HAP-1 (cell line): Measurements from ENCODE around the gene LRRC55.

Experiments used
- DNase-seq, 2 experiments: peaks; one replicate each; pipeline ENCODE4 v3.0.0-alpha.2; 2016 to 2020; ENCODE audit warnings: low spot score in 2 of 2
- H3K27me3 ChIP-seq: fragments of 250-450 bp; sonication (Bioruptor Pico); 2 replicates; pipeline ENCODE4 v1.5.1; 2020; ENCODE audit warnings: low read depth, mild to moderate bottlenecking, moderate library complexity
- H3K36me3 ChIP-seq: fragments of 250-450 bp; sonication (Bioruptor Pico); replicated peaks from 2 replicates; pipeline ENCODE4 v1.5.1; 2020; ENCODE audit warnings: mild to moderate bottlenecking
- H3K4me1 ChIP-seq: fragments of 250-450 bp; sonication (Bioruptor Pico); 2 replicates; pipeline ENCODE4 v1.5.1; 2020; ENCODE audit warnings: mild to moderate bottlenecking
- H3K4me3 ChIP-seq: fragments of 250-450 bp; sonication (Bioruptor Pico); 2 replicates; pipeline ENCODE4 v1.5.1; 2020; ENCODE audit warnings: mild to moderate bottlenecking, moderate library complexity
- H3K9me3 ChIP-seq: fragments of 250-450 bp; sonication (Bioruptor Pico); 2 replicates; pipeline ENCODE4 v1.5.1; 2020; ENCODE audit warnings: mild to moderate bottlenecking, moderate library complexity
- in situ Hi-C: fragments of 300-500 bp; cut with MboI; formaldehyde crosslinking; loops from 3 replicates; pipeline ENCODE4 v1.14.3; 2020; ENCODE audit warnings: low sequenced_read_pairs, inconsistent platforms, mixed read lengths

Gene LRRC55

DNA sequence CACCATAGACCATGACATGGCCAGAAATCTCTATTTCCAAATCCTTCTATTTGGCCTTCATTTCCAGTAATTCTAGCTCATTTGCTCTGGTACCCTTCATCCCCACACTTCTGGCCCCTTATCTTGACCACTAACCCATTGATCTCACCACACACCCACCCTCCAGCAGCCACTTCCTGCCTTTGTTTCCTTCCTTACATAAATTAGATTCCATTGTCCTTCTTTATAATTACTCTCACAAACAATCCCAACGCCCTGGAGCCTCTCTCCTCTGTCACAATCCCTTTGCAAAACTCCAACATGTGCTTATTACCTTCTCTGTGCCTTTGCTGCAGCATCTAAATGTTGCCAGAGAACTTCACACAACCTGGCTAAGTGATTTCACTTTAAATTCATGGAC, 40.5 kb downstream of the LRRC55 start:
- no peak for DNase-seq
- Histone ChIP-seq H3K27me3 (no peaks in the 10 kb centered on the region; the same call in 1 of the 2 replicates), H3K36me3 (no peaks in the 10 kb centered on the region), H3K9me3 (no peaks in the 10 kb centered on the region), H3K4me3 (no peak overlapping the region), H3K4me1 (no peaks in the 10 kb centered on the region)
- in situ Hi-C loops, result no loop called here

DNA sequence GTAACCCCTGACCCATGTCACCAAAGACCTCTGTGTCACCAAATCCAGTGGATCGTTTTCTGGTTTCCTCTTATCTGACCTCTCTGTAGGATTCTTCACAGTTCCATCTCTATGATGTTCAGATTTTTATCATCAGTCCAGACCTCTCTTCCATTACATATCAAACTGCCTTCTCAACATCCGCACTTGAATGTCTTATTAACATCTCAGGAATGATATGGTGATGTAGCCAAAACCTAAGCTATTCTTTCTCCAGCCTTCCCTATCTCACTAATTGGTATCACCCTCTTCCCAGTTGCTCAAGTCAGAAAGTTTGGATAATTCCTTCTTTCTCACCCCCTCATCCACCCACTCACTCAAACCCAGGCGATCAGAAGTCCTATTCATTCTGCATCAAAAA, 41.8 kb downstream of the LRRC55 start:
- Histone ChIP-seq H3K4me1 (no peaks in the 10 kb centered on the region), H3K4me3 (no peak overlapping the region), H3K27me3 (no peaks in the 10 kb centered on the region; the same call in 1 of the 2 replicates), H3K36me3 (no peaks in the 10 kb centered on the region), H3K9me3 (no peaks in the 10 kb centered on the region)
- DNase-seq, result no peak
- in situ Hi-C loops, result no loop called here

DNA sequence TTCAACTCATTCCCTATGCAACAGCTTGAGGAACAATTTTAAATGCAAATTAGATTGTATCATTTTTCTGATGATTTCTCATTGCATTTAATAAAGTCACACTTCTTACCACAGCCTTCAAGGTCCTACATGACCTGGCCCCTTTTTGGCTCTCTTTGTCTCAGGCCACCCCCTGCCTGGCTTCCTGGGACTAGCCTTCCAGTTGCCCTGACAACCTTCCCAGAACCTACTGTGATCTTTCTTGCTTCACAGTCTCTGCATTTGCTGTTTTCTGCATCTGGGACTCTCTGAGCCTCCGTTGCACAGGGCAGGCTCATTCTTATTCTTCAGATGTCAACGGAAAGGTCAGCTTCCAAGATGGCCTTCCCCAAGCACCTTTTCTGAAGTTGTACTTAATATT, 42.4 kb downstream of the LRRC55 start:
- DNase-seq, result no peak
- no peak overlapping the region for H3K4me3 ChIP-seq
- no peaks in the 10 kb centered on the region for H3K4me1 ChIP-seq
- H3K36me3 ChIP-seq, result no peaks in the 10 kb centered on the region
- in situ Hi-C loops, result no loop called here
- no peaks in the 10 kb centered on the region; the same call in 1 of the 2 replicates for H3K27me3 ChIP-seq
- no peaks in the 10 kb centered on the region for H3K9me3 ChIP-seq

GRCh38 chr11:57224537-57224936, 42.8 kb downstream of the LRRC55 start:
- no peak overlapping the region for H3K4me3 ChIP-seq
- H3K27me3 ChIP-seq, result no peaks in the 10 kb centered on the region; the same call in 1 of the 2 replicates
- no peaks in the 10 kb centered on the region for H3K9me3 ChIP-seq
- H3K36me3 ChIP-seq, result no peaks in the 10 kb centered on the region
- no peak for DNase-seq
- in situ Hi-C loops, result no loop called here
- no peaks in the 10 kb centered on the region for H3K4me1 ChIP-seq

DNA sequence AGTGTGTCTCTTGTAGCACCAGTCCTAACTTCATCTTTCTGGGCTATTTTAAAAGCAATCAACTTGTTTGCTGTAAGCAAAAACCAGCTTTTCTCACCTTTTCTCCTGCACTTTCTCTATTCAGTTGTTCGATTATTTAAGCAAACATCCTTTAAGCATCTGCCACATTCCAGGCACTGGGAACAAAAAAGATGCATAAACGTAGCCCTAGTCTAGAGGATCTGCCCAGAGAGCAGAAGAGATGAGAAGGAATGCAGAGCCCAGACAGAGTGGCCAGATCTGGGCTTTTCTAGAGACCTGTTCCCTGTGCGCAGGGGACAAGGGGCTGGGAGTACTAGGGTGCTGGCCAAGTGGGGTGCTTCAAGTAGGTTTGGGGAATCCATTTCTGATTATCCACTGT, 46.8 kb downstream of the LRRC55 start:
- no peak overlapping the region for H3K4me3 ChIP-seq
- DNase-seq, result no peak
- peaks cover 25% of the 10 kb centered on the region for H3K27me3 ChIP-seq

DNA sequence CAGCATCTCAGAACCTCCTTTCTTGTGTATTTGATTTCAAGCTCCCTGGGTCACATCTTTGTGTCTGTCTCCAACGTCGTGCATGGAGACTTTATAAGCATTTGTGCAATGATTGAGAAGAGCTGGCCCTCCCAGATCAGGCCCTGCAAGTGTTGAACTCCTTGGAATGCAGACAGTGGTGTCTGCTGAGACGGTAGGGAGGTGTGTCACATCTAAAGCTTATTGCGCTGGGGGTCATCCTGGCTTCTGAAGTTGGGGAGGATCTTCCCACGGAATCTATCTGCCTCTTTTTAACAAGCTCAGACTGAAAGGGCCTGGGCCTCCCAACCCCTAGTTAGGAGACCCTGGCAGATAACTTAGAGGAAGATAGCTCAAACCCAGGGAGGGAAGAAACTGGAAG, 48.6 kb downstream of the LRRC55 start:
- no peak for DNase-seq
- Histone ChIP-seq H3K4me3 (no peak overlapping the region), H3K27me3 (peaks cover 31% of the 10 kb centered on the region), H3K36me3 (no peaks in the 10 kb centered on the region), H3K4me1 (no peaks in the 10 kb centered on the region), H3K9me3 (no peaks in the 10 kb centered on the region)
- in situ Hi-C loops, result no loop called here

More for the DNA sequence above, 46.8 kb downstream of the LRRC55 start:
- no peaks in the 10 kb centered on the region for H3K9me3 ChIP-seq
- no peaks in the 10 kb centered on the region for H3K36me3 ChIP-seq
- H3K4me1 ChIP-seq, result no peaks in the 10 kb centered on the region
- in situ Hi-C loops, result no loop called here

DNA sequence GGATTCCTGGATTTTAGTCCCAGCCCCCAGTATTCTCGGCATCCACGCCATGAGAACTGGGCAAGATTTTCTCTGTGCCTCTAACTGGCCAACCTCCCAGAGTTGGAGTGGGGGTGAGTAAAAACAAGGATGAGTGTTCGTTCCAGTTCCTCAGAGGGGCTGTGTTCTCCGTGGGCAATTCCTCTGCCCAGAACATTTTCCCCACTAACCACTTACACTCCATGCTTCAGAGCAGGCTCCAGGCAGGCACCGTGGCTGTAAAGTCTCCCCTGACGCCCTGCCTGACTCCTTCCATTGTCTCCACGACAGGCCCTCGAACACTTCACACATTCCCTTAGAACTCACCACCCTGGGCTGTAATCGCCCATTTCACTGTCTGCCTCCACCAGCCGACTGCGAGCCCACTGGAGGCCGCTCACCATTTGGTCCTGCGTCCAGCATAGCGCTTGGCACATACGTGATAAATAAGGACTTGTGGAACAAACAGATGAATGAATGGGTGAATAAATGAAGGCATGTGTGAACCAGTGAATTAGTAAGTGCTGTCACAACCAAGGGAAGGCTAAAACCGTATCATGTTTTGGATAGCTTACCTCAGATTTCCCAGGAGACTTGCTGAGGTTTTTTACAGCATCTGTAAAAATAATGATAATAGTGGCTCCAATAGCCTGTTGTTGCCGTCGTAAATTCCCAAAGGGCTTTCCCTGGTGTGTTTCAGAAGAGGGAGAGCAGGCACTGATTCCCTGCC, 49.2 kb downstream of the LRRC55 start:
- Histone ChIP-seq H3K27me3 (peaks cover 31% of the 10 kb centered on the region), H3K4me1 (no peaks in the 10 kb centered on the region), H3K4me3 (no peak overlapping the region), H3K36me3 (no peaks in the 10 kb centered on the region), H3K9me3 (no peaks in the 10 kb centered on the region)
- in situ Hi-C loops, result no loop called here
- DNase-seq, result no peak

DNA sequence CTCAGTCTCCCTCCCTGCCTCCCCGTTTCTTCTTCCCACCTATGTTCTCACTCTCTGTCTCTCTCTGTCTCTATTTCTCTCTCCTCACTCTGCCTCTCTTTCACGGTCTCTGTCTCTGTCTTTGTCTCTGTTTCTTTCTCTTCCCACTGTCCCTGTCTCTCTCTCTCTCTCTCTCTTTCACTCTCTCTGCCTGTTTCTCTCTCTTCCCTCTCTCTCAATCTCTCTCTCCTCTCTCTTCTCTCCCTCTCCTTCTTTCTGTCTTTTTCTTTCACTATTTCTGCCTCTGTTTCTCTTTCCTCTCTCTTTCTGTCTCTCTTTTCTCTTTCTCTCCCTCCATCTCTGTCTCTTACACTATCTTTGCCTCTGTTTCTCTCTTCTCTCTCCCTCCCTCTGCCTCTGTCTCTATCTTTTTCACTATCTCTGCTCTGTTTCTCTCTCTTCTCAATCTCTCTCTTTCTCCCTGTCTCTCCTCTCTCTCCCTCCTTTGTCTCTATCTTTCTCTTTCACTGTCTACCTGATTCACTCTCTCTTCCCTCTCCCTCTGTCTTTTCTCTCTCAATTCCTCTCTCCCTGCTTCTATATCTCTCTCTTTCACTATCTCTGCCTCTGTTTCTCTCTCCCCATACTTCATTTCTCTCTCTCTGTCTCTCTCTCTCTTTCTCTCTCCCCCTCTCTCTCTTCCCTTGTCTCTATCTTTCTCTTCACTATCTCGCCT, 49.9 kb downstream of the LRRC55 start:
- DNase-seq, result no peak
- in situ Hi-C loops, result no loop called here

DNA sequence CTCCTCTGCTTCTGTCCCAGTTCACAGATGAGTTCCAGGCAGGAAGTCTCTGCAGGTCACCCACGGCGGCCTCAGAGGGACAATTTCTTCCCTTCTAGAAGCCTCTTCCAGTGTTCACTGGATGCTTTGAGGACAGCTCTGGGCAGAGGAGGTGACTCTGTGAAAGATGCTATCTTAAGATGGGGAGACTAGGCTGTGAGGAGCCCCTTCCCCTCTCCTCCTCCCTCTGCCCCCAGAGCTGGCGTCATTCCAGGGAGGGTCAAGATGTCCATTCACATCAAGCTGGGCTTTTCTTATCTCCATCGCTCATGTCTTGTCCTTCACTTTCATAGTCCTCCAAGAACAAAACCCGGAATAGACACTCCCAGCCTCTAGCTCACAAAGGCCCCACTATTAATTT, 51.9 kb downstream of the LRRC55 start:
- no peak for DNase-seq
- H3K27me3 ChIP-seq, result peaks cover 31% of the 10 kb centered on the region
- H3K4me1 ChIP-seq, result no peaks in the 10 kb centered on the region
- in situ Hi-C loops, result no loop called here
- no peaks in the 10 kb centered on the region for H3K36me3 ChIP-seq
- H3K9me3 ChIP-seq, result no peaks in the 10 kb centered on the region
- H3K4me3 ChIP-seq, result no peak overlapping the region

More for the DNA sequence above, 49.9 kb downstream of the LRRC55 start:
- peaks cover 31% of the 10 kb centered on the region for H3K27me3 ChIP-seq
- no peaks in the 10 kb centered on the region for H3K9me3 ChIP-seq
- H3K4me3 ChIP-seq, result no peak overlapping the region
- H3K4me1 ChIP-seq, result no peaks in the 10 kb centered on the region
- no peaks in the 10 kb centered on the region for H3K36me3 ChIP-seq

DNA sequence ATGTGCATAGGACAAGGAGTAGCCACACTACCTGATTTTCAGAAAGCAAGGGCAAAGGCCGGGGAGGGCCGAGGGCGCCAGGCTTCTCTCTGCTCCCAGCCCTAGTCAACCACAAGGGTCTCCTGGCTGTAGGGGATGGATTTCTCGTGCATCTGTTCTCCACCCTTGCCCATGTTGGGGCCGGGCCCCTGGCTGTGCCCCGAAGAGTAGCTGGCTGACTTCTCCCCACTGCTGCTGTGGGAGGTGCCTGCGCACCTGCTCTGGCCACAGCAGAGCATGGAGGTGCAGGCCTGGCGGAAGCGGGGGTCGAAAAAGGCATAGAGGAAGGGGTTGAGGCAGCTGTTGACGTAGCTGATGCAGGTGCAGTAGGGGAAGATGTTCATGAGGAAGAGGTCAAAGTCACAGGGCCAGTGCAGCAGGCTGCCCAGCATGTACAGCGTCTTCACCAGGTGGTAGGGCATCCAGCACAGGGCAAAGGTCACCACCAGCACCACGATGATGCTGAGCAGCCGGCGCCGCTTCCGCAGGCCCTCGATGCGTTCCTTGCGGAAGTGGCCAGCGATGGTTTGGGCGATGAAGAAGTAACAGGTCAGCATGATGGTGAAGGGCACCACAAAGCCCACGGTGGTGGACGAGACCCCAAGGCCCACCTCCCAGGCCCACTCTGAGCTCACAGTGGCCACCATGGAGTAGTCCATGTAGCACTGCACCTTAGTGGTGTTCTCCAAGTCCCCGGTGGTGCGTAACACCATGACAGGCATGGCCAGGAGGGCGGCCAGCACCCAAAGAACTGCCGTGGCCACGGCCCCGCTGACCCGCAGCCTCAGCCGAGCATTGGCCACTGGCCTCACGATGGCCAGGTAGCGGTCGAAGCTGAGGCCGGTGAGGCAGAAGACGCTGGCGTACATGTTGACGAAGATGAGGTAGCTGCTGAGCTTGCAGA, 54.3 kb downstream of the LRRC55 start:
- H3K9me3 ChIP-seq, result no peaks in the 10 kb centered on the region
- in situ Hi-C loops, result no loop called here
- no peak overlapping the region for H3K4me3 ChIP-seq

GRCh38 chr11:57237204-57237681, 55.5 kb downstream of the LRRC55 start, which contains the start of gene APLNR:
TSS of gene APLNR (minus strand) at chr11:57237250. CDS start at chr11:57237004, 246 bp downstream.
- peak in 1 of 2 experiments; percentile 22 for DNase-seq
- H3K27me3 ChIP-seq, result peaks cover 22% of the 10 kb centered on the region
- in situ Hi-C loops, result no loop called here

More for the DNA sequence above, 54.3 kb downstream of the LRRC55 start:
- no peak for DNase-seq
- no peaks in the 10 kb centered on the region for H3K36me3 ChIP-seq
- no peaks in the 10 kb centered on the region for H3K4me1 ChIP-seq
- peaks cover 32% of the 10 kb centered on the region for H3K27me3 ChIP-seq

GRCh38 chr11:57239348-57239747, 57.6 kb downstream of the LRRC55 start:
- Histone ChIP-seq H3K27me3 (peaks cover 5% of the 10 kb centered on the region), H3K36me3 (no peaks in the 10 kb centered on the region), H3K4me1 (no peaks in the 10 kb centered on the region), H3K9me3 (no peaks in the 10 kb centered on the region), H3K4me3 (no peak overlapping the region)
- no peak for DNase-seq
- in situ Hi-C loops, result no loop called here

More at GRCh38 chr11:57237204-57237681, 55.5 kb downstream of the LRRC55 start, which contains the start of gene APLNR:
- Histone ChIP-seq H3K9me3 (no peaks in the 10 kb centered on the region), H3K36me3 (no peaks in the 10 kb centered on the region), H3K4me3 (no peak within 1 kb of the TSS), H3K4me1 (no peaks in the 10 kb centered on the region)

DNA sequence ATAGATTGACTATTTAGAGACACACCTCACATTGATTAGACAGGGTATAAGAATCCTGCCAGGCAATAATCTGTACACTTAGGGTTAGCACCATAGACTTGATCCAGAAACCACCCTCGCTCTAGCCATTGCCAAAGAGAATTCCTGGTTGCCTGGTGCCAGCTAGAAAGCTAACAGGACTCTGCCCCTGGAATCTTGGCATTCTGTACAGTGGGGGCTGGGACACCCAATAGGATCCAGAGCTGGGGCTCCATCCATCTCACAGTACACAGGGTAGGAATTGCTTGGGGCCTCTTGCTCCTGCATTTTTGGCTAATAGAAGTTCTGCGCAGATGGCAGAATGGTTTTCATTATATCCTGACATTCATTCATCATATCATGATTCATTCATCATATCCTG, 58.3 kb downstream of the LRRC55 start:
- Histone ChIP-seq H3K4me1 (no peaks in the 10 kb centered on the region), H3K36me3 (no peaks in the 10 kb centered on the region), H3K4me3 (no peak overlapping the region), H3K9me3 (no peaks in the 10 kb centered on the region), H3K27me3 (peaks cover 5% of the 10 kb centered on the region; the same call in 1 of the 2 replicates)
- no peak for DNase-seq
- in situ Hi-C loops, result loop anchor here (10.0 kb wide), 2 partner anchors 125 to 395 kb away; no protein-coding TSS in a partner anchor
